Measurements from ENCODE around the gene FGD6. TPM values are rescaled to one million over a fixed set of nuclear protein-coding genes. Genes with fewer than 3 reads are reported as not detected.
A peak's percentile ranks its signal among the peaks of the same experiment; 100 is the strongest.

FGD6 gene
- total and polyA plus RNA-seq, 12 donors, result 1.2 to 33.4 (median 21.6) TPM

GRCh38 chr12:95202691-95203486 is 14.4 kb downstream of the FGD6 start:
- no peak for TF ChIP-seq CTCF (IDR thresholded peaks at IDR 0.05)
- Histone ChIP-seq H3K4me3 (no peak overlapping the region), H3K9me3 (no peaks in the 10 kb centered on the region), H3K27me3 (no peaks in the 10 kb centered on the region), H3K27ac (peak overlapping the region in 9 of 10 donors; percentile 3 to 88 (median 54)), H3K36me3 (no peaks in the 10 kb centered on the region), H3K4me1 (peaks cover 5 to 77% (median 58%) of the 10 kb centered on the region in 9 donors)
- intact Hi-C loops (cut with DNase I), result loop anchor here in 1 of 10 donors (10.0 kb wide), 1 partner anchor 68 kb away; no protein-coding TSS in a partner anchor
- WGBS, 2 donors, result 37 to 38% methylated on average over 3 of the region's 3 CpGs
- DNase-seq, result no peak
- peak in 5 of 8 donors; percentile 25 to 46 (median 37) for ATAC-seq

GRCh38 chr12:95201056-95201670 is 16.1 kb downstream of the FGD6 start:
- Histone ChIP-seq H3K27me3 (no peaks in the 10 kb centered on the region), H3K9me3 (no peaks in the 10 kb centered on the region), H3K4me1 (peaks cover 5 to 69% (median 58%) of the 10 kb centered on the region in 9 donors), H3K27ac (peak overlapping the region in 5 of 10 donors; percentile 29 to 76 (median 57)), H3K4me3 (peak overlapping the region in 1 of 10 donors; percentile 1), H3K36me3 (no peaks in the 10 kb centered on the region)
- DNase-seq (no peak), ATAC-seq (no peak)
- TF ChIP-seq CTCF (IDR thresholded peaks at IDR 0.05), result no peak
- 75 to 83% methylated on average over 4 of the region's 4 CpGs for WGBS, 2 donors
- intact Hi-C loops (cut with DNase I), result loop anchor here in 1 of 10 donors (10.0 kb wide), 1 partner anchor 66 kb away; no protein-coding TSS in a partner anchor

- Histone ChIP-seq H3K4me3 (peak overlapping the region in 3 of 10 donors; percentile 1 to 3 (median 3)), H3K9me3 (no peaks in the 10 kb centered on the region), H3K27ac (peak overlapping the region in 5 of 10 donors; percentile 29 to 76 (median 57)), H3K4me1 (peaks cover 5 to 60% (median 50%) of the 10 kb centered on the region in 9 donors), H3K27me3 (no peaks in the 10 kb centered on the region), H3K36me3 (no peaks in the 10 kb centered on the region)
- TF ChIP-seq CTCF (IDR thresholded peaks at IDR 0.05), result no peak
- no peak for ATAC-seq
- intact Hi-C loops (cut with DNase I), result loop anchor here in 1 of 10 donors (10.0 kb wide), 1 partner anchor 66 kb away; no protein-coding TSS in a partner anchor
- WGBS, 2 donors, result 57 to 58% methylated on average over 5 of the region's 5 CpGs
- DNase-seq, result no peak
These were observed 17.0 kb downstream of the FGD6 start for GRCh38 chr12:95200128-95200894.

- no peak for TF ChIP-seq CTCF (IDR thresholded peaks at IDR 0.05)
- Histone ChIP-seq H3K27ac (no peak overlapping the region), H3K9me3 (no peaks in the 10 kb centered on the region), H3K27me3 (no peaks in the 10 kb centered on the region), H3K4me1 (peaks cover 5 to 46% (median 36%) of the 10 kb centered on the region in 9 donors), H3K36me3 (no peaks in the 10 kb centered on the region), H3K4me3 (no peak overlapping the region)
- intact Hi-C loops (cut with DNase I), result no loop called here
- ATAC-seq (no peak), DNase-seq (no peak)
- WGBS, 2 donors, result 95% methylated on average over 4 of the region's 4 CpGs
These were observed 18.4 kb downstream of the FGD6 start for GRCh38 chr12:95198914-95199313.
